Right atrium auricular region (tissue), 2 donors: ENCODE results near the gene RASGEF1C. TPM values are rescaled to one million over a fixed set of nuclear protein-coding genes. Genes with fewer than 3 reads are reported as not detected.
"Not testable (repeated sequence)": the region's sequence is repeated elsewhere in the genome, so short reads cannot be mapped to it uniquely, and the experiment has no call there.

ENCODE experiments used
- DNase-seq: peaks from one replicate; pipeline ENCODE4 v3.0.0-alpha.2; 2019; ENCODE audit warnings: low spot score
- H3K27ac ChIP-seq, 2 donors: fragments of 200-600 bp; sonication (generic); 1 replicate in 1 of 2; 2 replicates in 1 of 2; pipeline ENCODE4 v1.5.1; 2016 to 2019
- H3K27me3 ChIP-seq, 2 donors: fragments of 200-600 bp; sonication (generic); one replicate each; pipeline versions ENCODE4 v1.5.1 to v1.6.0; 2017 to 2019
- H3K36me3 ChIP-seq: fragments of 200-600 bp; sonication (generic); one replicate; pipeline ENCODE4 v1.5.1; 2016
- H3K4me1 ChIP-seq, 2 donors: fragments of 200-600 bp; sonication (generic); one replicate each; pipeline versions ENCODE4 v1.5.1 to v1.6.0; 2017 to 2019
- H3K4me3 ChIP-seq, 2 donors: fragments of 200-600 bp; sonication (generic); 1 replicate in 1 of 2; 2 replicates in 1 of 2; pipeline ENCODE4 v1.5.1; 2017 to 2019; ENCODE audit warnings: mild to moderate bottlenecking in 1 of 2, moderate library complexity in 1 of 2
- H3K9me3 ChIP-seq, 2 donors: fragments of 200-600 bp; sonication (generic); one replicate each; pipeline ENCODE4 v1.5.1; 2019
- CTCF ChIP-seq, 2 donors: fragments of 200-600 bp; sonication (generic); IDR thresholded peaks; one replicate each; pipeline ENCODE4 v1.5.1; 2019; ENCODE audit warnings: antibody characterized with exemption in 2 of 2
- total RNA-seq, 2 donors: library from RNA; depleted of rRNA; stranded (reverse); fragments of >200 nt; gene quantifications; one replicate each; pipeline ENCODE4 v1.1.0, GENCODE V29; 2016

The RASGEF1C gene
- total RNA-seq, 2 donors from 2014 or later, result 0.55 to 0.67 TPM

DNA sequence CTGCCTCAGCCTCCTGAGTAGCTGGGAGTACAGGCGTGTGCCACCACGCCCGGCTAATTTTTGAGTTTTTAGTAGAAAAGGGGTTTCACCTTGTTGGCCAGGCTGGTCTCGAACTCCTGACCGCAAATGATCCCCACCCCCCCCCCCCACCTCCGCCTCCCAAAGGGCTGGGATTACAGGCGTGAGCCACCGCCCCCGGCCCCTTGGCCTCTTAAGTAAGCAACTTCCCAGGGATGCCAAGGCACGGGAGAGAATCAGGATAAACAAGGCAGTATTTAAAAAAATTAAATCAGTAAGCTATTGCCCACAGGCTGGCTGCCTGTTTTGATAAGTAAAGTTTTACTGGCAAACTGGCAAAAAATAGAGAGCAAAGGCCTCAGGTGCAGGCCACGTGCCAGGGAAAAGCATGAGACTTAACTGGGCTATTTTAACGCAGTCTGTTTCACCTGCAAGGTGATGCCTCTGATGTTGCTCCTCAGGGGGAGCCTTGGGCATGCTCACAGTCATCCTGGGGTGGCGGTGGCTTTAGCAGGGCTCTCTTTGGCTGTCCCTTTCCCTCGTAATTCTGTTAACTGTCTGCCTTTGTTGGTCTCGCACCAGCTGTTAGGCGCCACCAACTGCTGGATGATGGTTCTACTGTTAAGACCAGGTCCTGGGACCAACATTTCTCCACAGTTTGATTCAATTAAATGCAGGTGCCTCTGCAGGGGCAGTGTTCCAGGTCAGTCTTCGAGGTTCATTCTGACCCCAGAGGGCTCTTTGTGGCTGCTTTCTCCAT is 118.1 kb downstream of the RASGEF1C start:
- H3K4me1 ChIP-seq, result peaks cover 0 to 7% of the 10 kb centered on the region in 2 donors
- no peaks in the 10 kb centered on the region for H3K27me3 ChIP-seq
- no peaks in the 10 kb centered on the region for H3K9me3 ChIP-seq
- no peak overlapping the region for H3K27ac ChIP-seq
- no peaks in the 10 kb centered on the region for H3K36me3 ChIP-seq
- DNase-seq, result no peak
- peak overlapping the region; percentile 49 to 65 for H3K4me3 ChIP-seq
- TF ChIP-seq CTCF (IDR thresholded peaks at IDR 0.05), result no peak

- Histone ChIP-seq H3K9me3 (no peaks in the 10 kb centered on the region), H3K27me3 (no peaks in the 10 kb centered on the region), H3K4me1 (peaks cover 0 to 7% of the 10 kb centered on the region in 2 donors), H3K36me3 (no peaks in the 10 kb centered on the region), H3K27ac (peak overlapping the region; percentile 63 to 75), H3K4me3 (peak overlapping the region; percentile 49 to 65)
- DNase-seq, result no peak
- TF ChIP-seq CTCF (IDR thresholded peaks at IDR 0.05), result peak; percentile 87 to 90
Observed at GRCh38 chr5:180090098-180090768, 118.8 kb downstream of the RASGEF1C start.

DNA sequence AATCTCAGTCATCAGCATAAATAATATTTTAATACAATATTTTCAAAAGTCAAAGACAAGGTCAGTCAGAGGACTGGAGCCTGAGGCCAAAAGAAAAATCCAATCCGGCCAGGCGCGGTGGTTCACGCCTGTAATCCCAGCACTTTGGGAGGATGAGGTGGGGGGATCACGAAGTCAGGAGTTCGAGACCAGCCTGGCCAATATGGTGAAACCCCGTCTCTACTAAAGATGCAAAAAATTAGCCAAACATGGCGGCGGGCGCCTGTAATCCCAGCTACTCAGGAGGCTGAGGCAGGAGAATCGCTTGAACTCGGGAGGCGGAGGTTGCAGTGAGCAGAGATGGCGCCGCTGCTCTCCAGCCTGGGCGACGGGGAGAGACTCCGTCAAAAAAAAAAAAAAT is 119.4 kb downstream of the RASGEF1C start:
- H3K27ac ChIP-seq, DNase-seq, H3K9me3 ChIP-seq, H3K27me3 ChIP-seq, H3K36me3 ChIP-seq, H3K4me1 ChIP-seq: not testable (repeated sequence)
- peak overlapping the region in 1 of 2 donors; percentile 65 for H3K4me3 ChIP-seq

DNA sequence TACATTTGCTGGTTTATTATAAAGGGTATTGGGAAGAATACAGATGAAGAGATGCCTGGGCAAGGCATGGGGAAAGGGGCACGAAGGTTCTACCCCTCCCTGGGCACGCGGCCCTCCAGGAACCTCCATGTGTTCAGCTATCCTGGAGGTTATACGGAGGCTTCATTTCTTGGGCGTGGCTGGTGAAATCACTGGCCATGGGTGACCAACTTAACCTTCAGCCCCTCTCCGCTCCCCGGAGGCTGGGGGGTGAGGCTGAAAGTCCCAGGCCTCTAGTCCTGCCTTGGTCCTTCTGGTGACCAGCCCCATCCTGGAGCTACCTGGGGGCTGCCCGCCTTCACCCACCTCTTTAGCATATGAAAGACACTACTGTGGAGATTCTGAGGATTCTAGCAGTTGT is 120.5 kb downstream of the RASGEF1C start:
- peaks cover 0 to 7% of the 10 kb centered on the region in 2 donors for H3K4me1 ChIP-seq
- no peak for TF ChIP-seq CTCF (IDR thresholded peaks at IDR 0.05)
- no peaks in the 10 kb centered on the region for H3K36me3 ChIP-seq
- H3K4me3 ChIP-seq, result no peak overlapping the region
- peak; percentile 57 for DNase-seq
- H3K27me3 ChIP-seq, result no peaks in the 10 kb centered on the region
- H3K27ac ChIP-seq, result no peak overlapping the region
- no peaks in the 10 kb centered on the region for H3K9me3 ChIP-seq

- no peaks in the 10 kb centered on the region for H3K27me3 ChIP-seq
- H3K4me1 ChIP-seq, result peaks cover 0 to 7% of the 10 kb centered on the region in 2 donors
- no peaks in the 10 kb centered on the region for H3K9me3 ChIP-seq
- H3K36me3 ChIP-seq, result no peaks in the 10 kb centered on the region
- TF ChIP-seq CTCF (IDR thresholded peaks at IDR 0.05), result no peak
- DNase-seq, result peak; percentile 32
- no peak overlapping the region for H3K27ac ChIP-seq
- no peak overlapping the region for H3K4me3 ChIP-seq
Observed at GRCh38 chr5:180086816-180087399, 122.1 kb downstream of the RASGEF1C start.

- Histone ChIP-seq H3K4me1 (peaks cover 0 to 3% of the 10 kb centered on the region in 2 donors), H3K36me3 (no peaks in the 10 kb centered on the region), H3K4me3 (no peak overlapping the region), H3K27ac (no peak overlapping the region), H3K27me3 (no peaks in the 10 kb centered on the region), H3K9me3 (no peaks in the 10 kb centered on the region)
- TF ChIP-seq CTCF (IDR thresholded peaks at IDR 0.05), result no peak
- peak; percentile 46 for DNase-seq
Observed at GRCh38 chr5:180085837-180086236, 123.2 kb downstream of the RASGEF1C start.
